Measurements from ENCODE around the gene FGD5. TPM values are rescaled to one million over a fixed set of nuclear protein-coding genes. Genes with fewer than 3 reads are reported as not detected.

The FGD5 gene
- total and polyA plus RNA-seq, 4 experiments from 2014 or later: 0.06 TPM; not detected in 3

GRCh38 chr3:14832975-14833722, 14.4 kb downstream of the FGD5 start:
- Mint-ChIP-seq H3K9me3 (no peaks in the 10 kb centered on the region), H3K4me3 (no peak overlapping the region), H3K4me1 (peaks cover 0 to 4% (median 0%) of the 10 kb centered on the region in 4 donors), H3K27ac (no peak overlapping the region), H3K27me3 (peaks cover 9 to 21% of the 10 kb centered on the region in 2 donors), H3K36me3 (no peaks in the 10 kb centered on the region)
- H3K4me1 ChIP-seq (ENCODE audit: insufficient read depth, low read length): no peaks in the 10 kb centered on the region
- no peak overlapping the region for H3K4me3 ChIP-seq (ENCODE audit: low read length in 2 of 2)
- intact Hi-C loops (cut with micrococcal nuclease): no loop called here
- no peak for DNase-seq
- CTCF ChIA-PET (ENCODE audit: partially characterized antibody): no interaction called here
- POLR2A ChIA-PET (ENCODE audit: partially characterized antibody): no interaction called here
- H3K9me3 ChIP-seq (ENCODE audit: control insufficient read depth in 1 of 2, low read length in 2 of 2): no peaks in the 10 kb centered on the region
- H3K27ac ChIP-seq (ENCODE audit: low read depth, low read length): no peak overlapping the region
- H3K36me3 ChIP-seq (ENCODE audit: insufficient read depth, low read length): no peaks in the 10 kb centered on the region
- H3K27me3 ChIP-seq (ENCODE audit: insufficient read depth, low read length): no peaks in the 10 kb centered on the region

DNA sequence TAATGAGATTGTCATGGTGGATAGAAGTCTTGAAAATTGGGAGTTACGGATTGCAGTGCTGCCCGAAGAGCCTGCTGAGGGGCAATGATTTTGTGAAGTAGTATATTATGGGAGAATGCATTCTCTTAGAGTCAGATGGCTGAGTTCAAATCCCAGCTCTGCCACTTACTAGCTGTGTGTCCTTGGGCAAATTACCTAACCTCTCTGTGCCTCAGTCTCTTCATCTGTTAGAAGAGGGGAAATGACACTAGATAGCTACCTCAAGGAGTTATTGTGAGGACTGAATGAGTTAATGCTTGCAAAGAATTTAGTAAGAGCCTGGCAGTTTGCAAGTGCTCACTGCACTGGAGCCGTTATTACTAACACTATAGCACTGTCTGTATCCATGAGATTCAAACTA, 15.4 kb downstream of the FGD5 start:
- Histone ChIP-seq H3K9me3 (ENCODE audit: control insufficient read depth in 1 of 2, low read length in 2 of 2) (no peaks in the 10 kb centered on the region), H3K4me1 (ENCODE audit: insufficient read depth, low read length) (no peaks in the 10 kb centered on the region), H3K36me3 (ENCODE audit: insufficient read depth, low read length) (no peaks in the 10 kb centered on the region), H3K27me3 (ENCODE audit: insufficient read depth, low read length) (no peaks in the 10 kb centered on the region), H3K4me3 (ENCODE audit: low read length in 2 of 2) (no peak overlapping the region), H3K27ac (ENCODE audit: low read depth, low read length) (no peak overlapping the region)
- CTCF ChIA-PET (ENCODE audit: partially characterized antibody): interaction anchor here (1.7 kb wide), 1 partner anchor 13 kb away, joined by 6 read pairs; no protein-coding TSS in a partner anchor
- Mint-ChIP-seq H3K4me1 (peaks cover 0 to 4% (median under 1%) of the 10 kb centered on the region in 4 donors), H3K27ac (no peak overlapping the region), H3K9me3 (no peaks in the 10 kb centered on the region), H3K4me3 (no peak overlapping the region), H3K27me3 (peaks cover 5 to 12% of the 10 kb centered on the region in 2 donors), H3K36me3 (no peaks in the 10 kb centered on the region)
- POLR2A ChIA-PET (ENCODE audit: partially characterized antibody): no interaction called here
- intact Hi-C loops (cut with micrococcal nuclease): no loop called here
- no peak for DNase-seq

GRCh38 chr3:14834807-14835466, 16.2 kb downstream of the FGD5 start:
- Mint-ChIP-seq H3K27ac (no peak overlapping the region), H3K4me3 (no peak overlapping the region), H3K27me3 (peaks cover 4 to 11% of the 10 kb centered on the region in 2 donors), H3K9me3 (no peaks in the 10 kb centered on the region), H3K36me3 (no peaks in the 10 kb centered on the region), H3K4me1 (peaks cover 0 to 4% (median under 1%) of the 10 kb centered on the region in 4 donors)
- ChIA-PET CTCF (ENCODE audit: partially characterized antibody) (interaction anchor here (1.7 kb wide), 1 partner anchor 12 kb away, joined by 6 read pairs; no protein-coding TSS in a partner anchor), POLR2A (ENCODE audit: partially characterized antibody) (no interaction called here)
- DNase-seq: no peak
- Histone ChIP-seq H3K27ac (ENCODE audit: low read depth, low read length) (no peak overlapping the region), H3K4me1 (ENCODE audit: insufficient read depth, low read length) (no peaks in the 10 kb centered on the region), H3K27me3 (ENCODE audit: insufficient read depth, low read length) (no peaks in the 10 kb centered on the region), H3K4me3 (ENCODE audit: low read length in 2 of 2) (no peak overlapping the region), H3K9me3 (ENCODE audit: control insufficient read depth in 1 of 2, low read length in 2 of 2) (no peaks in the 10 kb centered on the region), H3K36me3 (ENCODE audit: insufficient read depth, low read length) (no peaks in the 10 kb centered on the region)
- intact Hi-C loops (cut with micrococcal nuclease): no loop called here

DNA sequence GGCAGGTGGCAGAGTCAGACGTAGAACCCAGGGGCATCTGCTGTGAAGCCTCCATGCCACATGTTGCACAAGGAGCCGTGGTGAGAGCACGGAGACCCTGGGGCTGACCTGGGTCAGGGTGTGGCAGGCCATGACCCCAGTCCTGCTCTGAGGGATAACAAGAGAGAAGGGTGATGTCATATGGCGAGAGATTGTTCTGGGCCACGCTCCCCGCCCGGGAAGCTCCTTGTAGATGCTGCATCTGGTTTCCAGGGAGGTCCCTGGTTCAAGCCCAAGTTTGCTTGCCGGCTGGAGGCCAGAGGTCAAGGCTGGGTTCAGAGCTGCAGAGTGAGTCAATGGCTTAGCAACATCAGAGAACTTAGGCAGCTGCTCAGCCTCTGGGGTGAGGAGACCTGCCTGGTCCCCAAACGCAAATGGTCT, 17.3 kb downstream of the FGD5 start:
- Histone ChIP-seq H3K27me3 (ENCODE audit: insufficient read depth, low read length) (no peaks in the 10 kb centered on the region), H3K27ac (ENCODE audit: low read depth, low read length) (no peak overlapping the region), H3K4me3 (ENCODE audit: low read length in 2 of 2) (no peak overlapping the region), H3K36me3 (ENCODE audit: insufficient read depth, low read length) (no peaks in the 10 kb centered on the region), H3K4me1 (ENCODE audit: insufficient read depth, low read length) (no peaks in the 10 kb centered on the region), H3K9me3 (ENCODE audit: control insufficient read depth in 1 of 2, low read length in 2 of 2) (no peaks in the 10 kb centered on the region)
- H3K4me3 Mint-ChIP-seq: no peak overlapping the region
- H3K4me1 Mint-ChIP-seq: peaks cover 0 to 4% (median under 1%) of the 10 kb centered on the region in 4 donors
- peaks cover 2 to 4% of the 10 kb centered on the region in 2 donors for H3K27me3 Mint-ChIP-seq
- POLR2A ChIA-PET (ENCODE audit: partially characterized antibody): no interaction called here
- no peaks in the 10 kb centered on the region for H3K9me3 Mint-ChIP-seq
- intact Hi-C loops (cut with micrococcal nuclease): no loop called here
- no peak overlapping the region for H3K27ac Mint-ChIP-seq
- no peak for DNase-seq
- no peaks in the 10 kb centered on the region for H3K36me3 Mint-ChIP-seq
- CTCF ChIA-PET (ENCODE audit: partially characterized antibody): no interaction called here

GRCh38 chr3:14837186-14837877, 18.6 kb downstream of the FGD5 start:
- H3K27me3 Mint-ChIP-seq: peaks cover 2 to 5% of the 10 kb centered on the region in 2 donors
- H3K4me1 Mint-ChIP-seq: peaks cover 0 to 4% (median under 1%) of the 10 kb centered on the region in 4 donors
- Histone ChIP-seq H3K4me1 (ENCODE audit: insufficient read depth, low read length) (no peaks in the 10 kb centered on the region), H3K27me3 (ENCODE audit: insufficient read depth, low read length) (no peaks in the 10 kb centered on the region), H3K27ac (ENCODE audit: low read depth, low read length) (no peak overlapping the region), H3K36me3 (ENCODE audit: insufficient read depth, low read length) (no peaks in the 10 kb centered on the region), H3K9me3 (ENCODE audit: control insufficient read depth in 1 of 2, low read length in 2 of 2) (no peaks in the 10 kb centered on the region), H3K4me3 (ENCODE audit: low read length in 2 of 2) (no peak overlapping the region)
- H3K36me3 Mint-ChIP-seq: no peaks in the 10 kb centered on the region
- H3K4me3 Mint-ChIP-seq: no peak overlapping the region
- ChIA-PET POLR2A (ENCODE audit: partially characterized antibody) (no interaction called here), CTCF (ENCODE audit: partially characterized antibody) (no interaction called here)
- no peaks in the 10 kb centered on the region for H3K9me3 Mint-ChIP-seq
- no peak overlapping the region for H3K27ac Mint-ChIP-seq
- DNase-seq: no peak
- intact Hi-C loops (cut with micrococcal nuclease): no loop called here

- Mint-ChIP-seq H3K4me3 (no peak overlapping the region), H3K36me3 (no peaks in the 10 kb centered on the region), H3K27me3 (peaks cover 2 to 9% of the 10 kb centered on the region in 2 donors), H3K9me3 (no peaks in the 10 kb centered on the region), H3K27ac (peak overlapping the region in 1 of 7 donors; percentile 72), H3K4me1 (peaks cover 0 to 4% (median under 1%) of the 10 kb centered on the region in 4 donors)
- intact Hi-C loops (cut with micrococcal nuclease): no loop called here
- Histone ChIP-seq H3K36me3 (ENCODE audit: insufficient read depth, low read length) (no peaks in the 10 kb centered on the region), H3K9me3 (ENCODE audit: control insufficient read depth in 1 of 2, low read length in 2 of 2) (no peaks in the 10 kb centered on the region), H3K27ac (ENCODE audit: low read depth, low read length) (no peak overlapping the region), H3K27me3 (ENCODE audit: insufficient read depth, low read length) (no peaks in the 10 kb centered on the region), H3K4me3 (ENCODE audit: low read length in 2 of 2) (no peak overlapping the region), H3K4me1 (ENCODE audit: insufficient read depth, low read length) (no peaks in the 10 kb centered on the region)
- CTCF ChIA-PET (ENCODE audit: partially characterized antibody): no interaction called here
- POLR2A ChIA-PET (ENCODE audit: partially characterized antibody): no interaction called here
- no peak for DNase-seq
These were observed 19.1 kb downstream of the FGD5 start for GRCh38 chr3:14837878-14838258.

GRCh38 chr3:14839236-14839635, 20.5 kb downstream of the FGD5 start:
- Histone ChIP-seq H3K27ac (ENCODE audit: low read depth, low read length) (no peak overlapping the region), H3K4me3 (ENCODE audit: low read length in 2 of 2) (no peak overlapping the region), H3K9me3 (ENCODE audit: control insufficient read depth in 1 of 2, low read length in 2 of 2) (no peaks in the 10 kb centered on the region), H3K36me3 (ENCODE audit: insufficient read depth, low read length) (no peaks in the 10 kb centered on the region), H3K27me3 (ENCODE audit: insufficient read depth, low read length) (no peaks in the 10 kb centered on the region), H3K4me1 (ENCODE audit: insufficient read depth, low read length) (no peaks in the 10 kb centered on the region)
- Mint-ChIP-seq H3K4me1 (peaks cover 0 to 4% (median under 1%) of the 10 kb centered on the region in 4 donors), H3K9me3 (no peaks in the 10 kb centered on the region), H3K27ac (peak overlapping the region in 2 of 7 donors; percentile 29 to 36), H3K36me3 (no peaks in the 10 kb centered on the region), H3K27me3 (peaks cover 2 to 9% of the 10 kb centered on the region in 2 donors), H3K4me3 (no peak overlapping the region)
- ChIA-PET CTCF (ENCODE audit: partially characterized antibody) (interaction anchor here (0.7 kb wide), 1 partner anchor 15 kb away, joined by 3 read pairs; no protein-coding TSS in a partner anchor), POLR2A (ENCODE audit: partially characterized antibody) (no interaction called here)
- intact Hi-C loops (cut with micrococcal nuclease): no loop called here
- no peak for DNase-seq
